Stimulated activated naive B cell treated with anti-CD40 and anti-IgM and Interleukin-4, amounts not matched to agents 10 μg/mL and 1 μg/mL and 100 μg/mL, for 72 hours (primary cell): Measurements from ENCODE around the gene ZNF12.
A peak's percentile ranks its signal among the peaks of the same experiment; 100 is the strongest.
"Not testable (repeated sequence)": the region's sequence is repeated elsewhere in the genome, so short reads cannot be mapped to it uniquely, and the experiment has no call there.

Source experiments
- ATAC-seq, 2 donors: fragments of 150-1000 bp; cut with Tn5 transposase; replicated peaks; 2 replicates each; pipeline ENCODE4 v1.10.0; 2021; ENCODE audit warnings: moderate library complexity in 1 of 2
- DNase-seq: peaks from one replicate; pipeline ENCODE4 v3.0.0; 2021
- H3K27ac Mint-ChIP-seq: one replicate; pipeline ENCODE4 v1.8.0; 2022; ENCODE audit warnings: mild to moderate bottlenecking, mixed read lengths
- H3K27me3 Mint-ChIP-seq, 2 donors: one replicate each; pipeline ENCODE4 v1.8.0; 2022; ENCODE audit warnings: mixed read lengths in 2 of 2
- H3K36me3 Mint-ChIP-seq, 2 donors: one replicate each; pipeline ENCODE4 v1.8.0; 2022; ENCODE audit warnings: mixed read lengths in 2 of 2, mild to moderate bottlenecking in 1 of 2
- H3K4me1 Mint-ChIP-seq, 2 donors: one replicate each; pipeline ENCODE4 v1.8.0; 2022; ENCODE audit warnings: mixed read lengths in 2 of 2, mild to moderate bottlenecking in 1 of 2
- H3K4me3 Mint-ChIP-seq, 2 donors: one replicate each; pipeline ENCODE4 v1.8.0; 2022; ENCODE audit warnings: mild to moderate bottlenecking in 2 of 2, mixed read lengths in 2 of 2, moderate library complexity in 1 of 2
- H3K9me3 Mint-ChIP-seq, 2 donors: one replicate each; pipeline ENCODE4 v1.8.0; 2022; ENCODE audit warnings: mixed read lengths in 2 of 2, mild to moderate bottlenecking in 1 of 2

Gene ZNF12

GRCh38 chr7:6715898-6716297, 9.2 kb upstream of the ZNF12 start:
- not testable (repeated sequence) for H3K9me3 Mint-ChIP-seq, H3K36me3 Mint-ChIP-seq, H3K27ac Mint-ChIP-seq, DNase-seq, H3K4me3 Mint-ChIP-seq, ATAC-seq
- Mint-ChIP-seq H3K27me3 (peaks cover 22 to 24% of the 10 kb centered on the region in 2 donors), H3K4me1 (peaks cover 6 to 13% of the 10 kb centered on the region in 2 donors)

GRCh38 chr7:6714360-6714759, 7.6 kb upstream of the ZNF12 start:
- H3K9me3 Mint-ChIP-seq, result no peaks in the 10 kb centered on the region
- H3K36me3 Mint-ChIP-seq, result peaks cover 2 to 4% of the 10 kb centered on the region in 2 donors
- ATAC-seq (no peak), DNase-seq (no peak)
- H3K27me3 Mint-ChIP-seq, result peaks cover 20 to 22% of the 10 kb centered on the region in 2 donors
- peaks cover 6 to 13% of the 10 kb centered on the region in 2 donors for H3K4me1 Mint-ChIP-seq
- H3K4me3 Mint-ChIP-seq, result no peak overlapping the region
- no peak overlapping the region for H3K27ac Mint-ChIP-seq

GRCh38 chr7:6709808-6710207, 3.1 kb upstream of the ZNF12 start:
- Mint-ChIP-seq H3K27ac (no peak overlapping the region), H3K4me1 (peaks cover 16 to 24% of the 10 kb centered on the region in 2 donors), H3K4me3 (no peak overlapping the region), H3K27me3 (peaks cover 0 to 4% of the 10 kb centered on the region in 2 donors), H3K36me3 (peaks cover 10 to 14% of the 10 kb centered on the region in 2 donors), H3K9me3 (peaks cover 0 to 1% of the 10 kb centered on the region in 2 donors)
- ATAC-seq (no peak), DNase-seq (no peak)

DNA sequence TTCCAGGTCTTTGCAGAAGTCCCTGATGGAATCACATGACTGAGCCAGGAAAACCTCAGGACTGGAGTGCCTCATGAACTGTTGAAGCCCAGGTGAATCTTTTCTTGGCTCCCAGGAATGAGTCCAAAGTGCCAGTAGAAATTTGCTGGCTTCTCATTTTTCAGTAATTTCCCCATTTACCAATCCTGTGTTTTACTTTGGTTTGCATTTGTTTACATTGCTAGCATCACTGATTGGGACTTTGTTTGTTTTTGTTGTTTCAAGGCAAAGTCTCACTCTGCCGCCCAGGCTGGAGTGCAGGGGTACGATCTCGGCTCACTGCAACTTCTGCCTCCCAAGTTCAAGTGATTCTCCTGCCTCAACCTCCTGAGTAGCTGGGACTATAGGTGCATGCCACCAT, 1.6 kb upstream of the ZNF12 start:
- ATAC-seq (no peak), DNase-seq (no peak)
- Mint-ChIP-seq H3K27me3 (peaks cover 0 to 4% of the 10 kb centered on the region in 2 donors), H3K9me3 (peaks cover 3 to 5% of the 10 kb centered on the region in 2 donors), H3K4me1 (peaks cover 18 to 27% of the 10 kb centered on the region in 2 donors), H3K36me3 (peaks cover 16 to 23% of the 10 kb centered on the region in 2 donors), H3K27ac (no peak overlapping the region), H3K4me3 (no peak overlapping the region)

DNA sequence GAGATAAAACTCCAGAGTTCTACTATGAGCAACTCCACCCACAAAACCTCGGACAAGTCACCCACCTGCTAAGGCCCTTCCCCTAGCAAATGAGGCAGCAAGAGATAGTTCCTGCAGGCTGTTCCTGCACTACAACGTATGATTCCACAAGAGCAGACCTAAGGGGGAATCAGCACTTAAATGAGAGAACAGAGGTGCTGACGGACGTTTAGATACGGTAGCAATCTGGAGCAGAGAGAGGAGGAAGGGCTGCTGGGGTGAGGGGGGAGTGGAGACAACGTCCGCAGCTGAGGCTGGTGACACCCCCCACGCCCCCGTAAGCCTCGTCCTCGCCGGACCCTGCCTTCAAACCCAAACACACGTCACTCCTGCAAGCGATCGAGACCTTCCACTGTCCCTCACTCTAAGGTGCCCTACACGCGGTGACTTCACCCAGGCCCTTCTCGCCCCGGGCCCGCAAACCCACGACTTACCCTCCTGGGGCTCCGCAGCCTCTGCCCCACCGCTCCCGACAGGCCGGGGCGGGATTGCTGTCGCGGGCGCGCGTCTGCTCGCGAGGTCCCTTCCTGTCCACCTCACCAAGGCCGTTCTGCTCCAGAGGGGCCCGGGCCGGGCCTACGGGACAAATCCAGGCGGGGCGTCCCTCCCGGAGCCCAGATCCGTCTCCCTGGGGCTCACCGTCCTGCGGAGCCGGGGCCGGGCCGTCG, 635 bp downstream of the ZNF12 start:
- H3K36me3 Mint-ChIP-seq, result peaks cover 32 to 40% of the 10 kb centered on the region in 2 donors
- DNase-seq, result no peak
- ATAC-seq, result peak; percentile 40 to 45
- H3K27ac Mint-ChIP-seq, result peak overlapping the region; percentile 94
- peaks cover 32 to 49% of the 10 kb centered on the region in 2 donors for H3K4me1 Mint-ChIP-seq
- H3K9me3 Mint-ChIP-seq, result peaks cover 9 to 12% of the 10 kb centered on the region in 2 donors
- H3K27me3 Mint-ChIP-seq, result peaks cover 0 to under 1% of the 10 kb centered on the region in 2 donors
- peak overlapping the region; percentile 93 to 95 for H3K4me3 Mint-ChIP-seq

GRCh38 chr7:6701860-6702259, 4.9 kb downstream of the ZNF12 start:
- Mint-ChIP-seq H3K27ac (no peak overlapping the region), H3K36me3 (peaks cover 51 to 53% of the 10 kb centered on the region in 2 donors), H3K4me1 (peaks cover 31 to 52% of the 10 kb centered on the region in 2 donors), H3K27me3 (no peaks in the 10 kb centered on the region), H3K9me3 (peaks cover 13 to 25% of the 10 kb centered on the region in 2 donors), H3K4me3 (peak overlapping the region in 1 of 2 donors; percentile 10)
- DNase-seq, result no peak
- no peak for ATAC-seq

- Mint-ChIP-seq H3K4me3 (no peak overlapping the region), H3K27me3 (no peaks in the 10 kb centered on the region), H3K9me3 (peaks cover 13 to 25% of the 10 kb centered on the region in 2 donors), H3K4me1 (peaks cover 30 to 49% of the 10 kb centered on the region in 2 donors), H3K36me3 (peaks cover 48 to 50% of the 10 kb centered on the region in 2 donors), H3K27ac (no peak overlapping the region)
- ATAC-seq (no peak), DNase-seq (no peak)
These were observed 6.0 kb downstream of the ZNF12 start for GRCh38 chr7:6700793-6701192.

DNA sequence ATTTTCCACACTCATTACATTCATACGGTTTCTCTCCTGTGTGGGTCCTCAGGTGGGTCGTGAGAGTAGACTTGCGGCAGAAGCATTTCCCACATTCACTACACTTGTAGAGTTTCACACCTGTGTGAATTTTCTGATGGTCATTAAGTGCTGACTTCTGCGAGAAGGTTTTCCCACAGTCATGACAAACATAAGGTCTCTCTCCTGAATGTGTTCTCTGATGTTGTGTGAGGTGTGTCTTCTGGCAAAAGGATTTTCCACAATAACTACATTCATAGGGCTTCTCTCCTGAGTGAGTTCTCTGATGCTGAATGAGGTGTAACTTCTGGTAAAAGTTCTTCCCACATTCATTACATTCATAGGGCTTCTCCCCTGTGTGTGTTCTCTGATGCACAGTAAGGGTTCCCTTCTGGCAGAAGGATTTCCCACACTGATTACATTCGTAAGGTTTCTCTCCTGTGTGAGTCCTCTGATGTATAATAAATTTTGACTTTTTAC, 15.1 kb downstream of the ZNF12 start:
- H3K27me3 Mint-ChIP-seq, result no peaks in the 10 kb centered on the region
- H3K9me3 Mint-ChIP-seq, result peaks cover 26 to 31% of the 10 kb centered on the region in 2 donors
- no peak for ATAC-seq
- no peak overlapping the region for H3K4me3 Mint-ChIP-seq
- peaks cover 0 to 10% of the 10 kb centered on the region in 2 donors for H3K4me1 Mint-ChIP-seq
- H3K36me3 Mint-ChIP-seq, result peaks cover 29 to 33% of the 10 kb centered on the region in 2 donors
- peak overlapping the region; percentile 31 for H3K27ac Mint-ChIP-seq
- DNase-seq, result no peak

DNA sequence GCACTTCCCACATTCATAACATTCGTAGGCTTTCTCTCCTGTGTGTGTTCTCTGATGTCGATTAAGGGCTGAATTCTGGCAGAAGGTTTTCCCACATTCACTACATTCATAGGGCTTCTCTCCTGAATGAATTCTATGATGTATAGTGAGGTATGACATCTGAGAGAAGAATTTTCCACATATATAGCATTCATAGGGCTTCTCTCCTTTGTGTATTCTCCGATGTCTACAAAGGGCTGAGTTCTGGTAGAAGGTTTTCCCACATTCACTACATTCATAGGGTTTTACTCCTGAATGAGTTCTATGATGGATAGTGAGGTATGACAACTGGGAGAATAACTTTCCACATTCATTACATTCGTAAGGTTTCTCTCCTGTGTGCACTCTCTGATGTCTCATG, 15.6 kb downstream of the ZNF12 start:
- H3K4me3 Mint-ChIP-seq, result no peak overlapping the region
- H3K36me3 Mint-ChIP-seq, result peaks cover 34 to 38% of the 10 kb centered on the region in 2 donors
- H3K27ac Mint-ChIP-seq, result peak overlapping the region; percentile 31
- peaks cover 31 to 36% of the 10 kb centered on the region in 2 donors for H3K9me3 Mint-ChIP-seq
- no peaks in the 10 kb centered on the region for H3K27me3 Mint-ChIP-seq
- peaks cover 0 to 10% of the 10 kb centered on the region in 2 donors for H3K4me1 Mint-ChIP-seq
- ATAC-seq (no peak), DNase-seq (no peak)

GRCh38 chr7:6680146-6680545, 26.6 kb downstream of the ZNF12 start:
- H3K4me3 Mint-ChIP-seq, result no peak overlapping the region
- DNase-seq (no peak), ATAC-seq (no peak)
- no peaks in the 10 kb centered on the region for H3K4me1 Mint-ChIP-seq
- H3K9me3 Mint-ChIP-seq, result peaks cover 34% of the 10 kb centered on the region in 2 donors
- H3K36me3 Mint-ChIP-seq, result peaks cover 40 to 42% of the 10 kb centered on the region in 2 donors
- no peak overlapping the region for H3K27ac Mint-ChIP-seq
- no peaks in the 10 kb centered on the region for H3K27me3 Mint-ChIP-seq

DNA sequence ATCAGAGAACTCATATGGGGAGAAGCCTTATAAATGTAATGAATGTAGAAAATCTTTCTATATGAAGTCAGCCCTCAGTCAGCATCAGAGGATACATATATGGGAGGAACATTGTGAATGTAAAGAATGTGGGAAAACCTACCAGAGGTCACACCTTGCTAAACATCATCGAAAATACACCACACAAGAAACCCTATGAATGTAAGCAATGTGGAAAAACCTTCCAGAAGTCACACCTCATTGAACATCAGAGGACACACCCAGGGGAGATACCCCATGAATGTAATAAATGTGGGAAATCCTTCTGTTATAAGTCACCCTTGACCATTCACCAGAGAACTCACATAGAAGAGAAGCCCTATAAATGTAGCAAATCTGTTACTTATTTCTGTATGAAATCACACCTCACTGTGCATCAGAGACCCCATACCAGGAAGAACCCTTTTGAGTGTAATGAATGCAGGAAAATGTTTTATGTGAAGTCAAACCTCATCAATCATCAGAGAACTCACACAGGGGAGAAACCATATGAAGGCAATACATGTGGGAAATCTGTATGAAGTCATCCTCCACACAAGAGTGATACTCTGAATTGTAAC, 30.8 kb downstream of the ZNF12 start:
- Mint-ChIP-seq H3K4me1 (no peaks in the 10 kb centered on the region), H3K4me3 (no peak overlapping the region), H3K9me3 (peaks cover 41 to 46% of the 10 kb centered on the region in 2 donors), H3K27ac (no peak overlapping the region), H3K27me3 (no peaks in the 10 kb centered on the region), H3K36me3 (peaks cover 20 to 31% of the 10 kb centered on the region in 2 donors)
- ATAC-seq (no peak), DNase-seq (no peak)

GRCh38 chr7:6670851-6671250, 35.9 kb downstream of the ZNF12 start:
- ATAC-seq, H3K4me3 Mint-ChIP-seq, DNase-seq, H3K27ac Mint-ChIP-seq, H3K4me1 Mint-ChIP-seq: not testable (repeated sequence)
- Mint-ChIP-seq H3K36me3 (peaks cover 12 to 39% of the 10 kb centered on the region in 2 donors), H3K27me3 (peaks cover 7 to 11% of the 10 kb centered on the region in 2 donors), H3K9me3 (peaks cover 25 to 31% of the 10 kb centered on the region in 2 donors)

GRCh38 chr7:6658618-6659345, 48.0 kb downstream of the ZNF12 start:
- Mint-ChIP-seq H3K27me3 (no peaks in the 10 kb centered on the region), H3K36me3 (peaks cover 13 to 21% of the 10 kb centered on the region in 2 donors), H3K4me3 (no peak overlapping the region), H3K9me3 (no peaks in the 10 kb centered on the region), H3K27ac (no peak overlapping the region), H3K4me1 (peaks cover 0 to 2% of the 10 kb centered on the region in 2 donors)
- ATAC-seq (peak; percentile 33), DNase-seq (no peak)

DNA sequence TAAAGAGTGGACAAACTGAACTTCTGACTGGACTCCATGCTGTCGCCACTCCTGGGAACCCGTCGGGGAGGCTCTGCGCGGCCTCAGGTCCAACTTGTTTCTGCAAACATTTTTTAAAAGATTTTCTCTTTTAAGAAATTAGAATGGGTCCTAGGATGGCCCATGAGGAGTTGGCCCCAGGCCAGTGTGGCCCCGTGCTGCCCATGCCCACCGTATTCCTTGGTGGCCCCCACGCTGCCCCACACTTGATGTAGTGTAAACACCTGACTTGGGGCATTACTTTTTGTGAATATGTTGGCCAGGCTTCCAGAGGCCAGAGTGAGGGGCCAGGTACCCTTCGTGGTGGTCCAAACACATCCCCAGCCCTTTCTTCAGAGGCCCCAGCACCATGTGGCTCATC, 50.3 kb downstream of the ZNF12 start:
- no peak for ATAC-seq
- H3K27ac Mint-ChIP-seq, result no peak overlapping the region
- peaks cover 0 to 2% of the 10 kb centered on the region in 2 donors for H3K4me1 Mint-ChIP-seq
- DNase-seq, result no peak
- no peak overlapping the region for H3K4me3 Mint-ChIP-seq
- H3K27me3 Mint-ChIP-seq, result no peaks in the 10 kb centered on the region
- no peaks in the 10 kb centered on the region for H3K9me3 Mint-ChIP-seq
- peaks cover 21 to 31% of the 10 kb centered on the region in 2 donors for H3K36me3 Mint-ChIP-seq
